HG03159 (cell line): ENCODE data around the gene MPC2.
A peak's percentile ranks its signal among the peaks of the same experiment; 100 is the strongest.

ENCODE experiments used
- ATAC-seq: cut with Tn5 transposase; IDR thresholded peaks from one replicate; pipeline ENCODE4 v1.9.1; 2021; ENCODE audit warnings: mild to moderate bottlenecking, moderate library complexity; ENCODE audit not compliant: unreplicated experiment

Gene MPC2

DNA sequence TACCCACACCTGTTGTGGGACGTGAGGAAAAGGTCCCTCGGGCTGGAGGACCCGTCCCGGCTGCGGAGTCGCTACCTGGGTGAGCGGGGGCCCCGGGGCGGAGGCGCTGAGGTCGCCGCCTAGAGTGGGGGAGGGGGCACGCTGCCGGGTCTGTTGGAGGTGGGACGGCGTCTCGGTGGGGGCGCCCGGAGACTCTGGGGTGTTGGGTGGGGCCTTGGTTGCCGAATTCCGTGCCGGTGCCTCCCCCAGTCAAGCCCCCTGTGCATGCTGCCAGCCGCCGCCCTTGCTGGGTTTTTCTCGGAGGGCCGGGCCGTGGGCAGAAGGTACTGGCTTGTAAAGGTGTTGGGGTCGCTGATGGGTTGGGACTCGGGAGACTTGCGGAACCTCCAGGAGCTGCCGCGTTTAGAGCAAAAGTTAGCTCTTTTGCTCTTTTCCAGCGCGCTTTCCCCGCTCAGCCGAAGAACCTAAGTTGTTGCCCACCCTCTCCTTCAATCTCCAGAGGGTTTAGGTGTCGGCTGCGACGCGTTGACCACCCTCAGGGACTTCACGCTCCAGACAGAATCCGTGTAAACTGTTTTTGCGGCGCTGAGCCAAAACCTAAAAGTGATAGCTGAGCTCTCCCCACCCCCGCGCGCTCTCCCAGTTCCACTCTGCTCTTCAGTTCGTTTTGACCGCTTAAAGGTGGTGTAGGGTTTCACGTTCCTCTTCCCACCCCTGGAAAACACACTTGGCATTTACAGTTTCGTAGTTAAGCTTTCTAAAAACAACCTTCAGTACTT, at the start of gene MPC2:
Gene MPC2 (minus strand): TSS at position 143 of the 779 bp plus-strand sequence. CDS start 1,231 bp downstream, outside the sequence.
- peak; percentile 9 for ATAC-seq

DNA sequence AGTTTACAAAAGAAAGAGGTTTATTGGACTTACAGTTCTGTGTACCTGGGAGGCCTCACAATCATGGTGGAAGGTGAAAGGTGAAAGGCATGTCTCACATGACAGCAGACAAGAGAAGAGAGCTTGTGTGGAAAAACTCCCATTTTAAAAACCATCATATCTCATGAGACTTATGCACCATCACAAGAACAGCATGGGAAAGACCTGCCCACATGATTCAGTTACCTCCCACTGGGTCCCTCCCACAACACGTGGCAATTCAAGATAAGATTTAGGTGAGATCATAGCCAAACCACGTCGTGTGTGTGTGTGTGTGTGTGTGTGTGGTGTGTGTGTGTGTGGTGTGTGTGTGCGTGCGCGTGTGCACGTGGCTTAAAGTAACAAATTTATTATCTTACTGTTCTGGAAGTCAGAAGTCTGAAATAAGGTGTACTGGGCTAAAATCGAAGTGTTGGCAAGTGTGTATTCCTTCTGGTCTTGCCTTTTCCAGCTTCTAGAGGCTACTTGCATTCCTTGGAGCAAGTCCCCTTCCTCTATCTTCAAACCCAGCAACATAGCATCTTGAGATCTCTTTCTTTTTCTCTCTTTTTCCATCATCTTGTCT, 48.1 kb upstream of the MPC2 start:
- ATAC-seq, result no peak

DNA sequence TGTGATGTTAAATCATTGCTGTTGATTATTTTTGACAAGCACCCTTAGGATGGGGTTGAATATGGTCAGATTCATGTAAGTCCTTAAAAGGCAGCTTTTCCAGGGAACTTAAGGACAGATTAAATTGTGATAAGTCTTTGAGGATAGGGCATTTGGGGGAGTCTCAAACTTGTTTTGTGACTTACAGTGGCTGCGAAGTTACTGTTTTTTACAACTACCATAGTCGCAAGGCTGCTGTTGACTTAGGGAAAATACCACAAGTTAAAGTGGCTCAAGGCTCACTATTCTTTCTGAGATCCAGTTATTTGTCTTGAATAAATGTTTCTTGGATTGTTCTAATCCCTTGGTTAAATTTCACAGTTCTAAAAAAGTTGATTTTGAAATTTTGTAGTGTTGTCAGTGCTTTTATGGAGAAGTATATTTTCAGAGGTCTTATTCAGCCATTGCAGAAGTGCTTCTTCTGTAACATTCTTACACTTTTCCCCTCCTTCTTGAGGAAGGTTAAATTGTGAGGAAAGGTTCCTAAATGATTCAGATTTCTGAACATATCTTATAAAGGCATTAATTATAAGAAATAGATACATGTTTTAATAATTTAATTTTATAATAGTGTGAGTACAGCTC, 47.0 kb upstream of the MPC2 start:
- ATAC-seq, result no peak

DNA sequence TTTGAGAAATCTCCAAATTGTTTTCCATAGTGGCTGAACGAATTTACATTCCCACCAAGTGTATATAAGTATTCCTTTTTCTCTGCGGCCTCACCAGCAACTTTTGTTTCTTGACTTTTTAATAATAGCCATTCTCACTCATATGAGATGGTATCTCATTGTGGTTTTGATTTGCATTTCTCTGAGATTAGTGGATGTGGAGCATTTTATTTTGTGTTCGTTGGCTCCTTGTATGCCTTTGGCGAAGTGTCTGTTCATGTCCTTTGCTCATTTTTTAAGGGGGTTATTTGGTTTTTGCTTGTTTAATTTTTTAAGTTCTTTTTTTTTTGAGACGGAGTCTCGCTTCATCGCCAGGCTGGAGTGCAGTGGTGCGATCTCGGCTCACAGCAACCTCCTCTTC, 45.1 kb upstream of the MPC2 start:
- ATAC-seq, result no peak

DNA sequence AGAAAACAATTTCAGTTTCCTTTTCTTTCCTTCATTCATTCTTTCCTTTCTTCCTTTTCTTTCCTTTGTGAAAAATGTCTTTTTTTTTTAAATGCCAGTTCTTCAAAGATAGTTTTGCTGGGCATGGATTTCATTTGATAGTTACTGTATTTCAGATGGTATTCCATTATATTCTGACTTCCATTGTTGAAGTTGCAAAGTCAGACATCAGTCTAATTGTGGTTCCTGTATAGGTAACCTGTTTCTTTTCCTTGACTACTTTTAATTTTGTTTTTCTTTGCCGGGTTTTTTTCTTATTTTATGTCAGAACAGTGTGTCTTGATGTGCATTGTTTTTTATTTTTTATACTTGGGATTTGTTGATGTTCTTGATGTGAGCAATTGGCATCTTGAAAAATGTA, 40.4 kb upstream of the MPC2 start:
- ATAC-seq, result no peak

DNA sequence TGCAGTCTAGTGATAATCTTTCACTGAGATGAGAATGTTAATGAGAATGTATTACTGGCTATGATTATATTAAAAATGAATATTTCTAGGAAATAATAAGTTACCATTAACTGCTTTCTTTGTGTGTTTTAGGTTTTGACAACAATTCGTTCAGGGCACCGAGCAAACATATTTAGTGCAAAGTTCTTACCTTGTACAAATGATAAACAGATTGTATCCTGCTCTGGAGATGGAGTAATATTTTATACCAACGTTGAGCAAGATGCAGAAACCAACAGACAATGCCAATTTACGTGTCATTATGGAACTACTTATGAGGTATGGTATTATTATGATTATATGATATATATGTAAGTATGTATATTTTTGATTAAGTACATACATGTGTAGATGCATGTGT, 37.8 kb upstream of the MPC2 start:
- no peak for ATAC-seq

DNA sequence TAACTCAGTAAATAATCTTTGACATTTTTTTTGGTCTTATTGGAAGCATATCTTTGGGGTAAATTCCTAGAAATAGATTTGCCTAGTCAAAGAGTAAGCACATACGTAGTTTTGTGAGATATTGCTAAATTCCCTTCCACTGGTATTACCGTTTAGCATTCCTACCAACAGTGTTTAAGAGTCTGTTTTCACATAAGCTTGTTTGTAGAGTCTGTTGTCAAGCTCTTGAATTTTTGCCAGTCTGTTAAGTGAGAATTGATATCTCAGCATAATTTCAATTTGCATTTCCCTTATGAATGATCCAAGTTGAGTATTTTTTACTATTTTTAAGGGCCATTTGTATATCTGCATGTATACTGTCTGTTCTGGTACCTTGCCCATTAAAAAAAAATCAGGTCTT, 37.0 kb upstream of the MPC2 start:
- no peak for ATAC-seq

DNA sequence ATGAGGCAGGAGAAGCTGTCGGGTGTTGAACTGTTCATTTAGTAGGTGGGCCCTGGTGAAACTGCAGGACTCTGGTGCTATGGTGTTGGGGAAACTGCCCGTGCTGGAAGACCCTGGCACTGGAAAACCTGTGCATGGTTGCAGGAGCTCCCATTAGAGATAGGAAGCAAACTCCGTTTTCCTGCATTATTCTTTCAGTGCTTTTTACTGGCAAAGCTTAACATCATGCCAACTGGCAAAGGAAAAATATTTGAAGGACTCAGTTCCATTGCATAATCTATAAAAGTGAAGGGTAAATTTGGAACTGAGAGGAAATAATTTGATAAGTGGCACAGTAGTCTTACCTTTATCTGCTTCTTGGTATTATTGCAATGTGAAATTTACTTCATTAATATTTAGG, 31.7 kb upstream of the MPC2 start:
- ATAC-seq, result no peak

DNA sequence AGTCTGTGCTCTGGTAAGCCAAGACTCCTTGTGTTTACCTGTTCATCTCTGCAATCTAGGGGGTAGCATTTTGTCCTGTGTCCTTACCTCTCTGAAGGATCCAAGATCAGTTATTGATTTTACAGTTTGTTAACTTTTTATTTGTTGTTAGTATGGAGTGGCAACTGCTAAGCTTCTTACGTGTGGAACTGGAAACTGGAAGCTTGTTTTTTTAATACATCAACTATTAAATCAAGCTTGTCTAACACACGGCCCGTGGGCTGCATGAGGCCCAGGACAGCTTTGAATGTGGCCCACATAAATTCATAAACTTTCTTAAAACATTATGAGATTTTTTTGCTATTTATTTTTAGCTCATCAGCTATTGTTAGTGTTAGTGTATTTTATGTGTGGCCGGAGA, 29.2 kb upstream of the MPC2 start:
- no peak for ATAC-seq

DNA sequence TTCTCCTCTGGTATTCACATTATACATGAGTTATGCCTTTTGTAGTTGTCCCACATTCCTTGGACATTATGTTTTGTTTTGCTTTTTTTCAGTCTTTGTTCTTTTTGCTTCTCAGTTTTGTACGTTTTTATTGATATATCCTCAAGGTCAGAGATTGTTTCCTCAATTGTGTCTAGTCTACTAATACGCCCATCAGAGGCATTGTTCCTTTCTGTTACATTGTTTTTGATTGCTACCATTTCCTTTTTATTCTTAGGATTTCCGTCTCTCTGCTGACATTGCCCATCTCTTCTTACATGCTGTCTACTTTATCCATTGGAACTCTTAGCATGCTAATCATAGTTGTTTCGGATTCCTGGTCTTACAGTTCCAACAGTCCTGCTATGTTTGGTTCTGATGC, 27.8 kb upstream of the MPC2 start:
- no peak for ATAC-seq

DNA sequence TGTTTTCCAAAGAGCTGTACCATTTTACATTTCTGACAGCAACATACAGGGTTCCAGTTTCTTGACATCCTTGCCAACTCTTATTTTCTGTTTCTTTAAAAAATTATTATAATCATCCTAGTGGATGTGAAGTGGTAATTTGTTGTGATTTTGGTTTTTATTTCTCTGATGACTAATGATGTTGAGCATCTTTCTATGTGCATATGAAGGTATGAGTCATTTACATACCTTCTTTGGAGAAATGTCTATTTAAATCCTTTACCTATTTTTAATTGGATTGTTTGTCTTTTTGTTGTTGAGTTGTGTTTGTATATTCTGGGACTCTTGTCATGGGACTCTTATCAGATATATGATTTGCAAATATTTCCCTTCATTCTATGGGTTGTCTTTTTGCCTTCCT, 20.8 kb upstream of the MPC2 start:
- no peak for ATAC-seq

DNA sequence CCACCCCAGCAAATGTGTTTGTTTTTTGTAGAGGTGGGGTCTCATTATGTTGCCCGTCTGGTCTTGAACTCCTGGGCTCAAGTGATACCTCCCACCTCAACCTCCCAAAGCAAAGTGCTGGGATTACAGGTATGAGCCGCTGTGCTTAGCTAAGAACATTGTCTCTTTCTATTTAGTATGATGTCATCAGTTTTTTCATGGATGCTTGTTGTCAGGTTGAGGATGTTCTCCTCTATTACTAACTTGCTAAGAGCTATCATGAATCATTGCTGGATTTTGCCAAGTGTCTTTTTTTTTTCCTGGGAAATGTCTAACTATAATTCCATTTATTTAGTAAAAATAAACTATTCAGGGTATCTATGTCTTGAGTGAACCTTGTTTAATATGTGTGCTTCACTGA, 19.0 kb upstream of the MPC2 start:
- no peak for ATAC-seq

DNA sequence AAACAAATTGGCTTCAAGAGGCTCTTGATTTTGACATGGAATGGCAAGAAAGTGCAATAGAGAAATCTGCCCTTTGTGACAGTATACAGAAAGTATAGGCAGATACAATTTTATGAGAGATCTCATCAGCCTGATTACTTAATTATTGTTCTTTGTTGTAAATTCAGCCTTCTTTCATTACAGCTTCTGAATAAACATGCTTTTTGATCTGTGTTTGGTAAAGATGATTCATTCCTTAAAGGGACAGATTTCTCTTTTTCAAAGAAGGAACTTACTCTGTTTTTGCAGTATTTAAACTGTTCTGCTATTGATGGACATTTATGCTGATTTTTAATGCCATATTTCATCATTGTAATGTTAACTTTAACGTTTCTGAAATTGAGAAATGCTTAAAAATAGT, 13.7 kb upstream of the MPC2 start:
- no peak for ATAC-seq

DNA sequence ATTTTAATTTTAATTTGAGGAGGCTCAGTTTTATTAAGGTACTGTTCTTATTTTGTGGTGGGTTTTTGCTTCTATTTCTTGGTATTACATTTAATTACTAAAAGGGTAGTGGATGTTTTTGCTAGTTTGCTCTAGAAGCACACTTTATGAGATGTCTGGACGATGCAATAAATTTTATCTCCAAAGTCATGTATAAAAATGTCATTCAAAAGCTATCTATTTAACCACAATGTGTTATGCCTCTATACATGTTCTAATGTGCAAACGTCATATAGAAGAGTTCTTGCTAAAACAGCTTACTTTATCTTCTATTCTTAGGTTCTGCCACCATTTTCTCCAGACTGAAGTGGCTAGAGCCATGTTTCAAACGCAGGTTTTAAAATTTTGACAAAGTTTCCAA, 12.9 kb upstream of the MPC2 start:
- ATAC-seq, result no peak

DNA sequence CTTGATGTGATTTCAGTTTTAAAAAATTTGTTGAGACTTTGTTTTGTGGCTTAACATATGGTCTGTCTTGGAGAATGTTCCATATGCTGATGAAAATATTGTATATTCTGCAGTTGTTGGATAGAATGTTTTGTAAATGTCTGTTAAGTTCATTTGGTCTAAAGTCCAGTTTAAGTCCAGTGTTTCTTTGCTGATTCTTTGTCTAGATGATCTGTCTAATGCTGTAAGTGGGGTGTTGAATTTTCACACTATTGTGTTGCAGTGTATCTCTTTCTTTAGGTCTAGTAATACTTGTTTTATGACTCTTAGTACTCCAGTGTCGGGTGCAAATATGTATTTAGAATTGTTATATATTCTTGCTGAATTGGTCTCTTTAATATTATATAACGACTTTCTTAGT, 10.9 kb upstream of the MPC2 start:
- ATAC-seq, result no peak

DNA sequence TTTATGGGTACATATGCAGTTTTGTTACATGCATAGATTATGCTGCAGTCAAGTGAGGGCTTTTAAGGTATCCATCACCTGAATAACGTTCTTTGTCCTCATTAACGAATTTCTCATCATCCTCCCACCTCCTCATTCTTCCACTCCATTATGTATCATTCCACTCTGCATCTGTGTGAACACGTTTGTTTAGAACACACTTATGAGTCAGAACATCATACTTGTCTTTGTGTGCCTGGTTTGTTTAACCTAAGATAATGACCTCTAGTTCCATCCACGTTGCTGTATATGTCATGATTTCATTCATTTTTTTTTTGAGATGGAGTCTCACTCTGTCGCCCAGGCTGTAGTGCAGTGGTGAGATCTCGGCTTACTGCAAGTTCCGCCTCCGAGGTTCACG, 6.7 kb upstream of the MPC2 start:
- ATAC-seq, result no peak

DNA sequence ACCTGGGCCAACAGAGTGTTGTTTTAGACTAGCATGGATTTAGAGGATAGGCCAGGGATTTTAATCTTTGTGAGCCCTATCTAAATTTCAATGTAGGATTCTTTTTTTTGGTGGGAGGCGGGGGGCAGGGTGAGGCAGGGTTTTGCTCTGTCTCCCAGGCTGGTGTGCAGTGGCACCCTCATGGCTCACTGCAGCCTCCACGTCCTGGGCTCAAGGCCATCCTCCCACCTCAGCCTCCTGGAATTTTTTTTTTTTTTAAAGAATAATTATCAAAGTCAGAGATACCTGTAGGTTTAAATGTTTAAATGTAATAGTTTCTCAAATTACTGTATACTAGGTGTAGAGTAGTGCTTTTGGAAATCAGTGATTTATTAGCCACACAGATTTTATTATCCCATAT, 3.4 kb upstream of the MPC2 start:
- ATAC-seq, result no peak

DNA sequence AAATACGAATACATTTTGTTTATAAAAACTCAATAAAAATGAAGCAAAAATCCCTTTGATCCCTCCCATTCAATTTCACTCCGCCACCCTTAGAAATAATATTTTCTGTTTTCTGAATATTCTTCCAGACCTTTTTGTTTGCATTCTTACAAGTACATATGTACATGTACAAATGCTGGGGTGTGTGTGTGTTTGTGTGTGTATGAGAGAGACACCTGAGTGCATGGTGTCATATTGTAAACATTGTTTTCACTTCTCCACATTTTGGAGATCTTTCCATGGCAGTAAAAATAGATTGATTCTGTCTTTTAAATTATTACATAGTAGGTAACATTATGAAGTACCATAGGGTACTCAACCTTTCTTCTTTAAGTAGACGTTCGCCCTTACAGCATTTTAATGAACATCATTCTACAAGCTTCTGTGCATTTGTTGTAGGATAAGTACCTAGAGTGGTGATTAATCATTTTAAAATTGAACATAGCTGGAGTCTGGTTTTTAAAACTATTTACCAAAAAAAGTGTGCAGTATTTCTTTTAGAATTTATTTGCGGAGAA, 1.3 kb upstream of the MPC2 start:
- ATAC-seq, result no peak

DNA sequence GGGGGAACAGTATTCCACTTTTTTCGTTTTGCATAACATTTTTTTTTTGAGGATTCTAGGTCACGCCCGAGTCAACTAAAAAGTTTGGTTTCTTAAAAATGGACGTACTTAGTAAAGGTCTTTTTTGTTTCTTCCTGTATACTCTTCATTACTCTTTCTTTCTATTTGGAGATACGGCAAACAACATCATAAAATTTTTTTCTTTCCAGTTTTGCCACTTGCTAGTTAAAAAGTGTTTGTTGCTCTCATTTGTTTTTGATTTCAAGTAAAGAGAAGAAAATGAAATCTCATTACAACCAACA, 788 bp upstream of the MPC2 start:
- no peak for ATAC-seq

DNA sequence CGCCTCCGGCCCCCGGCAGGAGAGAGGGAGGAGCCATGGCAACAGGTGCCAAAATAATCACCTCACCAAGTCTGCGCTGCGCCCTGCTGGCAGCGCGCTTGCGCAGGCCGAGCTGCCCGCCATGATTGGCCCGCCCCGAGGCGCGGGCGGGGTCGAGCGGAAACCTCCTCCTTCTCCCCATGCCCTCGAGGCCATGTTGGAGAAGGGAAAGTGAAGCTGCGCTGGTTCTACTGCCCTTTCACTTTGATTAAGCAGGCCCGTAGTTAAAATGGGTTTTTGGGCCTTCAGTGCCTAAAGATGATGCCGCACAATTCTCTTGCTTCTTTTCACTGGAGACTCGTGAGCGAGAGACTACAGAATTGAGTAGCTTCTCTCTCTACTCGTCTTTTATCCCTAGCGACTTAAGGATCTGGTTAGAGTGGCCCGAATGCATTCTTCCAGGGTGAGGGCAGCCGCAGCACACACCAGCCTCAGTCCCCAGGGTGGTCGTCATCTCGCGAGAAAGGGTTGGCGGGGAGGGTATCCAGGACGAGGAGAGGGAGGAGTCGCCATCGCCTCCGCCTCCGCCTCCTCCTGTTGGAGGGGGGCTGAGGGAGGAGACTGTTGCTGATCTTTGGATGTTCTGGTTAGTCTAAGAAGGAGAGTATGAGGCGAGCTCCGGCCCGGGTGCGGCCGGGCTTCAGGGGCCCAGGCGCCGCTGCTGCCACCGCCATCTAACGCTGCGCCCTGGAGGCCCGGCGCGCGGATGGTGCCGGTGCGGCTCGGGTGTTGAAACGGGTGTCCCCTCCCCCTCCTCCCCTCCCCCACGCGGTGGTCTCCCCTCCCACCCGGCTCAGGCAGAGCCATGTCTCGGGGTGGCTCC, 573 bp downstream of the MPC2 start, which contains the start of gene DCAF6:
Gene DCAF6 (plus strand): TSS at position 616 of the 862 bp plus-strand sequence. CDS start 229 bp downstream, at position 845.
- ATAC-seq, result peak; percentile 79
